ENCODE data around the gene ABCA7.

The ABCA7 gene

DNA sequence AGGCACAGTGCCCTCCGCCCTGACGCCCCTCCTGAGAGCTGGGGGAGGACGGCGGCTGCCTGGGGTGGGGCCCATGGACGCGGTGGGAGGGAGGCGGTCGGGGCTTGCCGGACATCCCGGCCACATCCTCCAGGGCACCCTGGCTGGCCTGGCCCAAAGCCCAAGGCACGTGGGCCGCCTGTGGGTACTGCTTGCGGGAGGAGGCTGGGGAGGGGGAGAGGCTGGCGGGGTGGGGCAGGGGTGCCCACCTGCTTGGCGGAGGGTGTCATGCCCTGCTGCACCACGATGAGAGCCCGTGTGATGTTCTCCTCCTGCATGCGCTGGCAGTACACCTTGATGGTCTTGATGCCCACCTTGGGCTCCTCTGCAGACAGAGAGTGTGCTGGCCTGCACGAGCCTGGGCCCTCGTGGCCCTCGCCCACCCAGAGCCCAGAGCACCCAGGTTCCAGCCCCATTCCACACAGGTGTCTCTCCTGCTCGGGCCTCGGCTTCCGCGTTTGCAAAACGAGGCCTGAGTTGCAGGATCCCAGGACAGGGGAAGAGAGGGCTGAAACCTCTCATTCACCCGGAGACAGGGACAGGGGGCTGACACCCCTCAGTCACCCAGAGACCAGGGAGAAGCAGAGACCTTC is 51.8 kb downstream of the ABCA7 start:
- no peak for DNase-seq

DNA sequence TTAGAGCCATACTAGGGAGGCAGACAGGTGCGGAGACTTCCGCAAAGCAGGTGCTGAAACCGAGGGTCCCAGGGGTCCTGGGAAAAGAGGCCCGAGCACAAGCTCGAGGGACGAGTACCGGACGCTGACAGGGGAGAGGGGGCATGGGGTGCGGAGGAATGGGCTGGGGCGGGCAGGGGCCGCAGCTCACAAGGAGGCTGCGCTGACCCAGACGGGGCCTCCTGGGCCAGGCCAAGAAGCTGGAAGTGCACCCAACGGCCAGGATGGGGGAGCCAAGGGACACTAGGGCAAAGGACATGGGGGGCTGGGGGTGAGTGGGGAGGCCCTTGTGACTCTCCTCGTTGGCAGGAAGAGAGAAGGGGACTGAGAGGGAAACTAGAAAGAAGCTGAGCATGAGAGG is 53.4 kb downstream of the ABCA7 start:
- no peak for DNase-seq

DNA sequence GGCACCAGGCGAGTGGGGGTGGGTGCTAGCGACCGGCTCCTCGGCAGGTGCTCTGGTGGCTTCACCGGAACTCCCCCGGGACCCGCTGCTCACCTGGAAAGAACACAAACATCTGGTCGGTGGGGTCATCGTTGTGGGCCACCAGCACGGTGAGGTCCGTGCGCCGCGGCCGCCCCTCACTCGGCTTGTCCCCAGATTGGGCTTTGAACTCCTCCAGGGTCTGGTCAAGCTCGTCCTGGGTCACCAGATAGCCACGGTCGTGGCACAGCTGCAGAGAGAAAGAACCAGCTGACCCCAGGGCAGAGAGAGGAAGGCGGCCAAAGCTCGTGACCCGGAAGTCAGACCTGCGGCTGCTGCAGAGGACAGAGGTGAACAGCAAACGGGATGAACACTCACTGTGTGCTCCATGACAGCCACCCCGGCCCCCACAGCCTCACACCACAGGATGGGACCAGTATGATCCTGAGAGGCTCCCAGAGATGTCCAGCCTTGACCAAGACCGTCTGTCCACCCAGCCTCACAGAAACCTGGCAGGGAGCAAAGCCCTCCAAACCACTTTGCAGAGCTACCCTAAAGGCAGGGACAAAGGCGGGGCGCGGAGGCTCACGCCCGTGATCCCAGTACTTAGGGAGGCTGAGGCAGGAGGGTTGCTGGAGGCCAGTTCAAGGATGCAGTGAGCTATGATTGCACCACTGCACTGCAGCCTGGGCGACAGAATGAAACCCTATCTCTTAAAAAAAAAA is 54.1 kb downstream of the ABCA7 start:
- no peak for DNase-seq

DNA sequence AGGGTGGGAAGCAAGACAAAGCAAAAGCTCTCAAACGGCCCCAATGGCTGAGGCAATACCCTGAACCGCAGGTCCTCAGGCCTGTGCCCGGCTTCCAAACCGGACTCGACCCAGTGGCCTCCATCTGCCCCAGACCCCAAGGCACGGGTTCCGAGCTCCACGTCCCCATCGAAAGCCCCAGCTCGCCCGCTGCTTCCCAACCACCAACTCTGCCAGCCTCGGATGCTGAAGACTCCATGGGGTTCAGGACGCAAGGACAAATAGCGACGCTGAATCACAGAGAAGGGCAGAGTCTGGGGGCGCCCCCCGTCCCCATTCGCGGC is 54.7 kb downstream of the ABCA7 start:
- no peak for DNase-seq

DNA sequence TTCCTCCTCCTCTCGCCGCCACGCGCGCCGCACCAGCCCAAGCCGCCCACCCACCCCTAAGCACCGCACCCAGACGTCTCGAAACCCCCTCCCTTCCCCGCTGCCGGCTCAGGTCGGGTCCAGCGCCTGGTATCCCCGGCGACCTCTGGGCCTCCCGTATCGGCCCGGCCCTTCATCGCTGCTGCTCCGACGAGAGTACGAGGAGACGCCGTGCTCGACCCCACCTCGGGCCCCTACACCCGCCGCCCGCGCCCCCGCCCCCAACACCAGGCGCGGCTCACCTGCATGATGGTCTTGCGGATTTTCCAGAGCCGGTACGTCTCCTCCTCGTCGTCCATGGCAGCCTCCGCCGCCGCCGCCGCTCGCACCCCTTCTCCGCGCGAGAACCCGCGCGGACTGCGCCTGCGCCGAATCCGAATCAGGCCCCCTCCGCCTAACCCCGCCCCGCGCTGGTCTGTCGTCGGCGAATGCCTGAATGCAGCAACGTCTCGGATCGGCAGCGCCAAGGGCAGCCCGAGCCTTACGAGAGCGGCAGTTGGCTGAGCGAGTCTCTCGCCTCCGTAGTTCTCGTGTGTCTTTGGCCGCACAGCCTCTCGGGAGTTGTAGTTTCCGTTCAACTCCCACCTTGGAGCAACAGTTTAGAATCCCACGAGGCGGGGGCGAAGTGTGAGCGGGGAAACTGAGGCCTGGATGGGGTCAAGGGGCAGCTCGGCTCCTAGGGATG is 55.2 kb downstream of the ABCA7 start, which contains the start of gene POLR2E:
TSS of gene POLR2E (minus strand) at position 398 of the 724 bp plus-strand sequence. CDS start at position 338, 60 bp downstream.
- DNase-seq = peak; percentile 98 to 99

DNA sequence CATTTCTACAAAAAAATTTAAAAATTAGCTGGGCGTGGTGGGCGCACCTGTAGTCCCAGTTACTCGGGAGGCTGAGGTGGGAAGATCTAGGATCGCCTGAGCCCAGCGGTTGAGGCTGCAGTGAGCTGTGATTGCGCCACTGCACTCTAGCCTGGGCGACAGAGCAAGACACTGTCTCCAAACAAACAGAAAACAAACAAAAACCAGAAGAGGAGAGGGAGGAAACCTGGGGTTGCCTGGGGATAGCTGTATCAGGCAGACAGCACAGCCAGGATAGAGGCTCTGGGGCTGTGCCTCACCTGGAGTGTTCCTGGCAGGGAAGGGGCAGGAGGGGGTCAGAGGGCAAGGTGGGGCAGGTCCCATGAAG is 57.9 kb downstream of the ABCA7 start:
- no peak for DNase-seq

DNA sequence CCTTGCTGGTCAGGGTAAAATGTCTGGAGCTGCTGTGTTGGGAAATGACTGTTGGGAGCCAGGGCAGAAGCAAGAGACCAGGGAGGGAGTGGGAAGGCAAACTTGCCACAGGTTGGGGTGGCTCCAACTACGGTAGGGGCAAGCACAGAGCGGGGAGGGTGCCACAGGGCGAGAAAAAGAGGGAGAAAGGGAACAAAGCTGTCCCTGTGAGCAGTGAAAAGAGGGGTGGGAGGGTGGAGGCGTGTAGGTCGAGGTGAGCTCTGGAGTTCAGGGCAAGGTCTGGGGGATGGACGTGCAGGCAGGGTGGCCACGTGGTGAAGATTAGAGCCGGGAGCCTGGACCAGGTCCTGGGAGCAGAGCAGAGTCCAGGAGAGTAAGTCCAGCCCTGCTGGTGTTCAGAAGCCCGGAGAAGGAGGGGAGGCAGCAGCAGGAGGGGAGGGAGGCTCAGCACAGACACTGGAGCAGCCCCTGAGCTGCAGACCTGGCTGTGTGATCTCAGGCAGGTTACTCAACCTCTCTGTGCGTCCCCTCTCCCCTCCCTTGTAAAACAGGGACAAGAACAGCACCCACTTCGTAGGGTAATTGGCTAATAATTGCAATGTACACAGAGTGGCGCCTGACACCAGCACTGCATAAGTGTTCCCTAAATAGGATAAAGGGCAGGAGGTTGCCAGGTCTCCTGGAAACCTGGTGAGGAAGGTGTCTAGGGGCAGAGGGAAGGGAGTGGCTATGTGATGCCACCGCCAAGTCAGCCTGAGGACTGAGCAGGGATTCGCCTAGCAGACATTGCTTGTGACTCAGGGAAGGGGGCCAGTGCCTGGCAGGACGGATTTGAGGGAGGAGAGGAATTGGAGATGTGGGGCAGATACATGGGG is 58.5 kb downstream of the ABCA7 start:
- DNase-seq = no peak

DNA sequence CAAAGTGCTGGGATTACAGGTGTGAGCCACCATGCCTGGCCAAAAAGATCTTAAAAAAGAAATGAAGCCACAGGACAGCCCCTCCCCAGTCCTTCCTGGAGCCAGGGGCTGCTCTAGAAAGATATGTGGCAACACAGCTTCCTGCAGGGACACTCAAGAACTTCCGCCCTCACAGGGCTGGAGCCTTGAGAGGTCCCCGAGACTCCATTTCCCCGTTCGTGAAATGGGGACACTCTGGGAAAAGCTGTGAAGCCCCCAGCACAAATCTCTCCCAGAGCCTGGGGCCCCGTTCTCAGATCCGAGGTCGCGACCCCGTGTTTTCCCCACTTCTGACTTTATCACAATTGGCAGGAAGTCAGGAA is 61.4 kb downstream of the ABCA7 start:
- DNase-seq = no peak

DNA sequence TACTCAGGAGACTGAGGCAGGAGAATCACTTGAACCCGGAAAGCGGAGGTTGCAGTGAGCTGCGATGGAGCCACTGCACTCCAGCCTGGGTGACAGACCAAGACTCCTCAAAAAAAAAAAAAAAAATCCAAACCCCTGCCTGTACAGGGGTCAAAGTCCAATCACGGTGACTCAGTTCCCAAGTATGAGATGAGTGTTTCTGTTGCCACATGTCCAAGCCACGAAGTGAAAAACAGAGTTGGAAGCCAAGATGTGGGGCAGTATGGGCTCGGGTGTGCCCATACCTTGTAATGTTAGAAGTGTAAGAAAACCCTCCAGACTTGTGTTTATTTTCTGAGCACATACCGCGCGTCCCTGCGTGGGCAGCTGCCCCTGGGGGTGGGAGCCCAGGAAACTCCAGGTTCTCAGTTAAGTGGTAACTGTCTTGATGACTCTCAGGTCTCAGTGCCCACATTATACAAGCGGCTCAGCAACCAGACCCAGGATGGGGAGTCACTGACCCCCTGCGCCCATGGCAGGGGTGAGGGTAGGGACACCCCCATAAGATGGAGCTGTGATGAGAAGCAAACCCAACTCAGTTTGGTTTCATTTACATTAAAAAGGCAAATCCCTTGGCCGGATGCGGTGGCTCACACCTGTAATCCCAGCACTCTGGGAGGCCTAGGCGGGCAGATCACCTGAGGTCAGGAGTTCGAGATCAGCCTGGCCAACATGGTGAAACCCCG is 62.7 kb downstream of the ABCA7 start:
- DNase-seq = peak; percentile 55 to 62

DNA sequence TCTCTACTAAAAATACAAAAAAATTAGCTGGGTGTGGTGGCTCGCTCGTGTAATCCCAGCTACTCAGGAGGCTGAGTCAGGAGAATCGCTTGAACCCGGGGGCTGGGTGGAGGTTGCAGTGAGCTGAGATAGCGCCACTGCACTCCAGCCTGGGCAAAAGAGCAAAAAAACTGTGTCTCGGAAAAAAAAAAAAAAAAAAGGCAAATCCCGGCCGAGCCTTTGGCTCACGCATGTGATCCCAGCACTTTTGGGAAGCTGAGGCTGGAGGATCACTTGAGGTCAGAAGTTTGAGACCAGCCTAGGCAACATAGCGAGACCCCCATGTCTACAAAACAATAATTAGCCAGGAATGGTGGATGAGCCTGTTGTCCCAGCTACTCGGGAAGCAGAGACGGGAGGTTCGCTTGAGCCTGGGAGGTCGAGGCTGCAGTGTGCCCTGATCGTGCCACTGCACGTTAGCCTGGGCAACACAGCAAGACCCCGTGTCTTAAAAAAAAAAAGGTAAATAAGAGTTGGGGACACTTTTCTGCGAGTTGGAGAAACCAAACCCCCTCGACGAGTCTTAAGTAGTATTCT is 63.3 kb downstream of the ABCA7 start:
- no peak for DNase-seq

DNA sequence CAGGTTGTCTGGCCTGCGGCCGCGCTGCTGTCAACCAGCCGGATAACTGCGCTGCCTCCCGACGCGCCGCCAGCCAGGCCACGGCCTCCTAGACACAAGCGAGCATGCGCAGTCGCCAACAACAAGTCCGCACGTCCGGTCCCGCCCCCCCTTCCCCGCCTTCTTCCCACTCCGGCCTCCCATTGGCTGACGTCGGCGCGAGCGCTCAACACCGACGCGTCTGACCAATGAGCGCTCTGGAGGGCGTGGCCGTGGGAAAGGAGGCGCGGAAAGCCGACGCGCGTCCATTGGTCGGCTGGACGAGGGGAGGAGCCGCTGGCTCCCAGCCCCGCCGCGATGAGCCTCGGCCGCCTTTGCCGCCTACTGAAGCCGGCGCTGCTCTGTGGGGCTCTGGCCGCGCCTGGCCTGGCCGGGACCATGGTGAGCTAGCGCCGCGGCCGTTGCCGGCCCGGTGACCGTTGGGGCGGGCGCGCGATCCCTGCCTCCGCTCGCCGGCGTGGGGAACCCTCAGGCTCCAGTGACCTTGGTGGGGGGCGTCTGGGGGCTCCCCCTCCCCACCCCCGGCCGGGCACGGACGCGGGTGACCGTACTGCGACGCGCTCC is 63.9 kb downstream of the ABCA7 start, which contains the start of gene GPX4:
TSS of gene GPX4 (plus strand) at position 287 of the 603 bp plus-strand sequence. CDS start at position 337, 50 bp downstream.
- peak; percentile 98 to 99 for DNase-seq

DNA sequence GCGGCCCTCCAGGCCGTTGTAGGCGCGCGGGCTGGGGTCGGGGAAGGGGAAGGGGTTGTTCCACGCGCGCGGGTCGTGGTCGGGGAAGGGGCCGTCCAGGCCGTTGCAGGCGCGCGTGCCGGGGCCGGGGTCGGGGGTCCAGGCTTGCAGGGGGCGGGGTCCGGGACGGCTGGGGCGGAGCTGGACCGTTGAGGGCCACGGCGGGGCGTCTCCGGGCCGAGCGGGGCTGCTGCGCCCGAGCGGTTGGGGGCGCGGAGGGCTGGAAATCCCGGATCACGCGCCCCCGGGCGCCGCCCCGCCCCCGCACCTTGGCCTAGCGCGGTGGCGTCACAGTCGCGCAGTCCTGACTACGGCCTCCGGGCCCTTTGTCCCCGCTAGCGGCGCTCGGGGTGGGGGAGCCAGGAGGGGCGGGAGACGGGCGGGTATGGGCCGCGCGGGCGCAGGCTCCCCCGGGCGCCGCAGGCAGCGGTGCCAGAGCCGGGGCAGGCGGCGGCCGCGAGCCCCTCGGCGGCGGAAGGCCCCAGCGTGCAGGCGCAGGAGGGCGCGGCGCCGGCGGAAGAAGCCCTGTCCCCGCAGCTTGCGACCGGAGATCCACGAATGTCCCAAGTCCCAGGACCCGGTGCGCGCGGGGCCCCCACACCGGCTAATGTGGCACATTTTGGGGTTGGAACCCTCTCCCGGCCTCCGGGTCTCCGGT is 64.6 kb downstream of the ABCA7 start:
- DNase-seq = peak; percentile 73 to 74

DNA sequence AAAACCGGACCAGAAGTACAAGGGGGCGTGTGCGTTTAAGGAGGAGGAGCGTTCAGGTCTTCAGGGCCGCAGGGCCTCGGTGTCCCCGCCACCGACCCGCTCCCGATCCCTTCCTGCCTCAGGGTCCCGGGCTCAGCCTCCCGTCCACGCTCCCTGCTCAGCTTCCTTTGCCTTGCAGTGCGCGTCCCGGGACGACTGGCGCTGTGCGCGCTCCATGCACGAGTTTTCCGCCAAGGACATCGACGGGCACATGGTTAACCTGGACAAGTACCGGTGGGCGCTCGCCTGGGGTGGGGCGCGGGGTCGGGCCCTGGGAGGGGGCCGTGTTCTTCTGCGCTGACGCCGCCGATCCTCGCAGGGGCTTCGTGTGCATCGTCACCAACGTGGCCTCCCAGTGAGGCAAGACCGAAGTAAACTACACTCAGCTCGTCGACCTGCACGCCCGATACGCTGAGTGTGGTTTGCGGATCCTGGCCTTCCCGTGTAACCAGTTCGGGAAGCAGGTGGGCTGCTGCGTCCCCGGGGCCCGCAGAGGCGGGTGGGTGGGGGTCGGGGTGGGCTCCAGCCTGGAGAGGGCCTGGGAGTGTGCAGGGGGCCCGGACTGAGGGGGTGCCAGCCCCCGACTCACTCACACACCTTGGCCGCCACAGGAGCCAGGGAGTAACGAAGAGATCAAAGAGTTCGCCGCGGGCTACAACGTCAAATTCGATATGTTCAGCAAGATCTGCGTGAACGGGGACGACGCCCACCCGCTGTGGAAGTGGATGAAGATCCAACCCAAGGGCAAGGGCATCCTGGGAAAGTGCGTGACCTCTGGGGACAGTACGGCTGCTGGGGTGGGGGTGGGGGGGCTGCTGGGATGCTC is 65.3 kb downstream of the ABCA7 start:
- DNase-seq = no peak

DNA sequence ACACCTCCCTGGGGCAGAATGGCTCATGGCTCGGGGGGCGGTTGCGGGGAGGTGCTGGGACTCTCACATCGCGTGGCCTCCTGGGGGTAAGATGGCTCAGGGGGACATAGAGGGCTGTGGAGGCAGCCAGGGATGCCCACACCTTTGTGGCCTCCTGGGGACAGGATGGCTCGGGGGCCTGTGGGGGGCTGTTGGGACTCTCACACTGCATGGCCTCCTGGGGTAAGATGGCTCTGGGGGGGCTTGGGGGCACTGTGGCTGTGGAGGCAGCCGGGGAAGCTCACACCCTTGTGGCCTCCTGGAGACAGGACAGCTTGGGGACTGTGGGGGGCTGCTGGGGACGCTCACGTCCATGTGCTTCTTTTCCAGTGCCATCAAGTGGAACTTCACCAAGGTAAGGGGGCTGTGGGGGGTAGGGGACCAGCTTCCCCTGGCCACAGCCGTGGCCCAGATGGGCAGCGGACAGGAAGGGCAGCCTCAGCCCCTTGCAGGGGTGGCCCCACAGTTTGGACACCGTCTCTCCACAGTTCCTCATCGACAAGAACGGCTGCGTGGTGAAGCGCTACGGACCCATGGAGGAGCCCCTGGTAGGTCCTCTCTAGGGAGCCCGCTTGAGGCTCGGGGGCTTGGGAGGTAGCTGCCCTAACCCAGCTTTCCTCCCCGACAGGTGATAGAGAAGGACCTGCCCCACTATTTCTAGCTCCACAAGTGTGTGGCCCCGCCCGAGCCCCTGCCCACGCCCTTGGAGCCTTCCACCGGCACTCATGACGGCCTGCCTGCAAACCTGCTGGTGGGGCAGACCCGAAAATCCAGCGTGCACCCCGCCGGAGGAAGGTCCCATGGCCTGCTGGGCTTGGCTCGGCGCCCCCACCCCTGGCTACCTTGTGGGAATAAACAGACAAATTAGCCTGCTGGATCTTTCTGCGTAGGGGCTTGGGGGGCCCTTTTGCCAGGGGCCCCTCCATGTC is 66.2 kb downstream of the ABCA7 start:
- no peak for DNase-seq

DNA sequence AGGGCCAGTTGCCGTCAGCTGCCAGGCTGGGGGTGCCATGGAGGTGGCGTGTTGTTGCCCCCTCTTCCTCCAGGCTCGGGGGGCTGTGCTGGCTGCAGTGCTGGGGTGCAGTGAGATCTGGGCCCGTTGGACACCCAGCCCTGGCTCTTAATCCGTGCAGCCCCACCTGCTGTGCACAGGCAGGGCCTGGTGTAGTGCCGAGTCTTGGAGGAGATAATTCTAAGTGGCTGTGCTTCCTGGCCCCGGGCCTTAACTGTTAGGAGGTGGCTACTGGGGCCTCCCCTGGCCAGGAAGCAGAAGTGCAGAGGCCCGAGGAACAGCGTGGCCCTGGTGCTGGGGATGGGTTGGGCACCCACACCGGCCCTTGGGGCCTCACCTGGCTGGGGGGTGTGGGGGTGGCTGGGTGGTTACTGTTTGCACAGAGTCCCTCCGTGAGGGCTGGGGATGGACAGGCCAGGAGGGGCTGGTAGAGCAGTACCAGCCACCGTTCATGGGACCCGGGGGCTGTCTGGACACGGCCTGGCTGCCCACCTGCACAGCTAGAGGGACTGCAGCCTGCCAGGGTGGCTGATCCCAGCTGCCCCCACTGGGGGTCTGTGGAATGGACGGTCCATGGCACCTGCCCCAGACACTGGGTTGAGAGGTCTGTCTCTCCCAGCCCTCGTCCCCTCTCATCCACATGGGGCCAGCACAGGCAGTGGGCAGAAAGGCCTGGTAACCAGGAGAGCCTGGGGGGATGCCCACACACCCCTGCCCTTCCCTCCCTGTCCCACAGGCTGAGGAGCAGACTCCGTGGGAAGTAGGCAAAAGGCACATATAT is 67.1 kb downstream of the ABCA7 start:
- DNase-seq = no peak

DNA sequence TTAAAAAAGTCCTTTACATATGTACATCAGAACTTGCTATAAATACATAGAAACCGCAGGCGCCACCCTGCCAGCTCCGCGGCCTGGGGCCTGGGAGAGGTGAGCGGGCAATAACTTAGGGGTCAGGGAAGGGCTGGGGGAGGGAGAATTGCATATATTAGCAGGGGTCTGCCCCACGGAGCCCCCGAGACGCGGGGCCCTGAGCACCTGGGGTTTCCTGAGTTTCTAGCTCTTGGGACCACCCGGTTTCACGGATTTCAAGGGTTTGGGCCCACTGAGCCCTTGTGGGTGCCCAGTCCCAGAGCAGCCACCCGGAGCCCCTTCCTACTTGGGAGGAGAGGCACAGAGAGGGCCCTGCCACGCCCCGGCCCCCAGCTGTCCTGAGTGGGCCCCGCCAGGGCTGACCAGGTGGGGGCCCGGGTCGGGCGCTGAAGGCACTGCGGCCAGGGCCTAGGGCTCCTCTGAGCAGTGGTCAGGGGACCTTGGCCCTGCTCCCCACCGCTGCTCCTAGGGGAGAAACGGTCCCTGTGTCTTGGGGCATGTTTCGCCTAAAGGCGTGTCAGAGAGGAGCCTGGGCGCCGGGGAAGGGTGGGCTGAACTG is 67.9 kb downstream of the ABCA7 start:
- DNase-seq = no peak

All from activated CD4-positive, alpha-beta T cell treated with anti-CD3 and anti-CD28 coated beads for 4 hours (primary cell).